ENCODE data around the gene COQ9. TPM values are rescaled to one million over a fixed set of nuclear protein-coding genes. Genes with fewer than 3 reads are reported as not detected.

The COQ9 gene
- total RNA-seq, 2 donors from 2014 or later, result 34.5 to 38.2 TPM

GRCh38 chr16:57413733-57414132 lies 33.5 kb upstream of the COQ9 start:
- no peak overlapping the region for H3K4me3 Mint-ChIP-seq
- no peaks in the 10 kb centered on the region for H3K9me3 Mint-ChIP-seq
- no peaks in the 10 kb centered on the region for H3K27me3 ChIP-seq (ENCODE audit: control insufficient read depth, insufficient read depth, low read length, poor library complexity, severe bottlenecking)
- H3K4me1 Mint-ChIP-seq, result peaks cover 12% of the 10 kb centered on the region
- H3K9me3 ChIP-seq (ENCODE audit: control insufficient read depth, low read length), result no peaks in the 10 kb centered on the region
- no peak overlapping the region for H3K27ac Mint-ChIP-seq
- no peak overlapping the region for H3K4me3 ChIP-seq (ENCODE audit: low read length)
- H3K27ac ChIP-seq (ENCODE audit: low read depth, low read length), result no peak overlapping the region
- no peaks in the 10 kb centered on the region for H3K4me1 ChIP-seq (ENCODE audit: control insufficient read depth, insufficient read depth, low read length)
- H3K36me3 ChIP-seq (ENCODE audit: control insufficient read depth, insufficient read depth, low read length), result no peaks in the 10 kb centered on the region
- DNase-seq, result no peak
- TF ChIP-seq CTCF (conservative IDR thresholded peaks at IDR 0.05), result no peak
- 80 to 82% methylated on average over 1 to 7 of the region's 7 CpGs for WGBS, 2 experiments (ENCODE audit: insufficient coverage in 1 of 2, insufficient read length in 1 of 2)
- no peak overlapping the region for H3K9ac ChIP-seq (ENCODE audit: extremely low read depth, low read length, poor library complexity, severe bottlenecking)
- peaks cover 4% of the 10 kb centered on the region for H3K27me3 Mint-ChIP-seq (ENCODE audit: insufficient read depth)
- no peaks in the 10 kb centered on the region for H3K36me3 Mint-ChIP-seq (ENCODE audit: low read depth)

GRCh38 chr16:57416084-57416483 lies 31.2 kb upstream of the COQ9 start:
- peaks cover 3% of the 10 kb centered on the region for H3K4me1 ChIP-seq (ENCODE audit: control insufficient read depth, insufficient read depth, low read length)
- Mint-ChIP-seq H3K4me3 (no peak overlapping the region), H3K4me1 (peaks cover 15% of the 10 kb centered on the region), H3K36me3 (ENCODE audit: low read depth) (no peaks in the 10 kb centered on the region), H3K27ac (no peak overlapping the region), H3K9me3 (no peaks in the 10 kb centered on the region), H3K27me3 (ENCODE audit: insufficient read depth) (peaks cover 4% of the 10 kb centered on the region)
- no peaks in the 10 kb centered on the region for H3K36me3 ChIP-seq (ENCODE audit: control insufficient read depth, insufficient read depth, low read length)
- no peak overlapping the region for H3K27ac ChIP-seq (ENCODE audit: low read depth, low read length)
- 92 to 93% methylated on average over 11 to 16 of the region's 16 CpGs for WGBS, 2 experiments (ENCODE audit: insufficient coverage in 1 of 2, insufficient read length in 1 of 2)
- no peak overlapping the region for H3K4me3 ChIP-seq (ENCODE audit: low read length)
- TF ChIP-seq CTCF (conservative IDR thresholded peaks at IDR 0.05), result no peak
- H3K27me3 ChIP-seq (ENCODE audit: control insufficient read depth, insufficient read depth, low read length, poor library complexity, severe bottlenecking), result no peaks in the 10 kb centered on the region
- H3K9me3 ChIP-seq (ENCODE audit: control insufficient read depth, low read length), result no peaks in the 10 kb centered on the region
- no peak overlapping the region for H3K9ac ChIP-seq (ENCODE audit: extremely low read depth, low read length, poor library complexity, severe bottlenecking)
- no peak for DNase-seq

GRCh38 chr16:57419506-57419905 lies 27.8 kb upstream of the COQ9 start:
- peak; percentile 52 for DNase-seq
- Histone ChIP-seq H3K9ac (ENCODE audit: extremely low read depth, low read length, poor library complexity, severe bottlenecking) (no peak overlapping the region), H3K36me3 (ENCODE audit: control insufficient read depth, insufficient read depth, low read length) (no peaks in the 10 kb centered on the region), H3K4me1 (ENCODE audit: control insufficient read depth, insufficient read depth, low read length) (peaks cover 3% of the 10 kb centered on the region), H3K4me3 (ENCODE audit: low read length) (no peak overlapping the region), H3K27ac (ENCODE audit: low read depth, low read length) (no peak overlapping the region), H3K27me3 (ENCODE audit: control insufficient read depth, insufficient read depth, low read length, poor library complexity, severe bottlenecking) (peaks cover 5% of the 10 kb centered on the region), H3K9me3 (ENCODE audit: control insufficient read depth, low read length) (no peaks in the 10 kb centered on the region)
- Mint-ChIP-seq H3K27me3 (ENCODE audit: insufficient read depth) (peaks cover 11% of the 10 kb centered on the region), H3K27ac (no peak overlapping the region), H3K4me1 (peaks cover 20% of the 10 kb centered on the region), H3K9me3 (no peaks in the 10 kb centered on the region), H3K4me3 (no peak overlapping the region), H3K36me3 (ENCODE audit: low read depth) (no peaks in the 10 kb centered on the region)
- WGBS, 2 experiments (ENCODE audit: insufficient coverage in 1 of 2, insufficient read length in 1 of 2), result 83 to 90% methylated on average over 4 to 5 of the region's 6 CpGs
- no peak for TF ChIP-seq CTCF (conservative IDR thresholded peaks at IDR 0.05)
